NCI-H1092 treated with DMSO at 0.1 percent for 48 hours (cell line): Measurements from ENCODE around the gene KLHL13.
"Not testable (repeated sequence)": the region's sequence is repeated elsewhere in the genome, so short reads cannot be mapped to it uniquely, and the experiment has no call there.

Experiments used
- DNase-seq: peaks from one replicate; lab custom pipeline; 2025; lab: John Stamatoyannopoulos, UW

Gene KLHL13

GRCh38 chrX:117990438-117990837 lies 126.2 kb downstream of the KLHL13 start:
- no peak for DNase-seq

GRCh38 chrX:117989512-117989911 lies 127.1 kb downstream of the KLHL13 start:
- DNase-seq = no peak

DNA sequence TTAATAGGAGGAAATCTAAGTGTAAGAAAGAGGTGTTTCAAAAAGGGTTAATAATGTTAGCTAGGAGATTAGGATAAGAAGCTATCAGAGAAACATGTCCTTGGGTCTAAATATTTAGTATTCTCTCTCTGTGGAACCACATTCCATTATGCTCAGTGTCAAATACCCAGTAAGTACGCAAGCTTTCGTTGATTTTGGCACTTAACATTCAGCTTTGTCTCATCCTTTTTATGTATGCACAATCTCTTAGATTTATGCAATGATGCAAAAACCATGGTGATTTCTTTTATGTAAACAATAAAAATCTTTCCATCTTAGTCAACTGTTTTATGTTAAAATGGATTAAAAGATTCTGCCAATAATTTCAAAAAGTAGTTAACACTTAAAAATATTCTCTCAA lies 129.2 kb downstream of the KLHL13 start:
- no peak for DNase-seq

DNA sequence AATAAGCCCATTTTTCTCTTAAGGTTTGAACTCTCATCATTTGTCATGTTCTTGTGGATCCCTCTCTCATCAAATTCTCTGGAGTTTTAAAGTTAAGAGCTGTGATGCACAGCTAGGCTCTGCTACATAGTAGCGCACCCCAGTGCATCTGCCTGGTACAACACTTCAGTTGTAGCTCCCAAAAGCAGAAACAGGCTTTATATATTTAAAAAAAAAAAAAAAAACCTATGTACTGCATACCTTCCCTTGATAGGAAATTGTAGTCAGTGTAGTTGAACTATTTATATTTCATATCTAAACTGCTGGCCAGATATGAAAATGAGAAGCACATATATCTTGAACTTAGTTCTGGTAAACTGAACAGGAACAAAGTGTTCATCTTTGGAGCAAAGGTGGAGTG lies 131.4 kb downstream of the KLHL13 start:
- DNase-seq = no peak

DNA sequence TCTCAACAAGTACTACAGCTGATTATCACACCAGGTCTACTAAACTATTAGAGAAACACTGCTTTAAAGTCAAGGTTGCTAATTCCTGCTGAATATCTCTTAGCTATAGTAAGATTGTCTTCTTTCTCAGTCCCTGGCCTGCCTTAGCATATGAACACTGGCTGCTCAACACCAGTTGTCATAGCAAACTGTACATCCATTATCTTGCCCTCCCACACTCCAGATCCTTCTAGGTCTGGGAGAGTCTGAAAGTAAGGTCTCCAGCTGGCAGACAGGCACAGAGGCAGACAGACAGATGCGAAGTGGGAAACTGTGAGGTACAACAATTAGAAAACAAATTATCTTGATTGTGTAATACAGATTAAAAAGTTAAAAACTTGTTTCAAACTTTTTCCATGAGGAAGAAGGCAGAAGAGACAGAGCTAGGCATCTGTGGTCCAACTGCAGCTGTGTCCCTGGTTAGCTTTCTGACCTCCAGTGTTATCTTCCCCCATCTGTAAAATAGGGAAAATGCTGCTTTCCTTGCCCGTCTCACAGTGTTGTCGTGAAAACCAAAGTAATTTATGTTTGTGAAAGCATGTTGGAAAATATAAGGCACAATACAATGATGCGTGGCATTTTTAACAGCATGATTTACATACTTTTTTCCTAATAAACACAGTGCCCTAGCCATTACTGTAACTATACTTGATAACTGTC lies 133.8 kb downstream of the KLHL13 start:
- DNase-seq = no peak

- DNase-seq = no peak
Measured at GRCh38 chrX:117978402-117978801, 138.2 kb downstream of the KLHL13 start.

DNA sequence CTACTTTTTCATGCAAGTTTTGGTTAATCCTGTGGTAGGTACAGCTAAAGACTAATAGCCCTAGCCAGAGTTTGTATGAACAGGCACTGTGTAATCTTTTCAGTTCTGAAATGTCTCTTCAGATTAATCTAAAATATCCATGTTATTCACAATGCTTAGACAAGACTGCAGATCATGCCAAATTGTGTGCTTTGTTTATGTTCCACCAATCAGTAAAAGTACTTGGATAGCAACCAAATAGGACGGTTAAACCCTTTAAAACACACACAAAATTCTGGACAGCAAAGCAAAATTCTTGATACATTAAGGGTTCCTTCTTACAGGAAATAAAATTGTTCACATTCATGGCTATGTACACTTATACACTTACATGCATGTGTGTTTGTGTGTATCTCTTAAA lies 139.1 kb downstream of the KLHL13 start:
- DNase-seq = no peak

DNA sequence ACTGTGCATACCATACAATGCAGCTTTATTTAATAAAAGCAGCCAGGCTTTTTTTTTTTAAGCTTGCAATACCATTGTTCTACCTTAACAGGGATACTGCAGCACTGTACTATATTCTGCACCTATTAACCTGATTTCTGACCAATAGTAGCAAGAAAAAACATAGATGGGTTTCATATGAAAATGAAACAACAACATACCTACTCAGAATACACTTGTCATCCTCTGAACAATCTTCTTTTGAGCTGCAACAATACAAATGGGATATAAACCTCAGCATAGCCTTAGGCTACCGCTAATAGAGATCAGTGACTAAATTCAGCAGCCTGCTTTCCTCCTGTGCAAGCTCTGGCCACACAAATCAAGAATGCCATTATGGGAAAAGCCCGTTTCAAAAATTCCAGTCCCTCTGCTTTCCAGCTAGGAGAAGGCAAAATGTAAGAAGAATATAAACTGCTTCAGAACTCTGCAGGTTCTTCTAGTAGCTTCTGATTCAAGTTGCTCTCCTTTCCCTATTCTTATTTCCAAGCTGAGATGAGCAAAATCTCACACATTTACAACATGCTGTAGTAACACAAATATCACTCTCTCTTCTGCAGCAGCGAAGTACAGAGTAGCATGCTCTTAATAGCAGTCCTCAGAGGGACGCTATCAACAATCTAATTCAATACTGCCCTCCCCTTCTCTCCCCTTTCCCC lies 143.4 kb downstream of the KLHL13 start:
- peak; percentile 31 for DNase-seq

DNA sequence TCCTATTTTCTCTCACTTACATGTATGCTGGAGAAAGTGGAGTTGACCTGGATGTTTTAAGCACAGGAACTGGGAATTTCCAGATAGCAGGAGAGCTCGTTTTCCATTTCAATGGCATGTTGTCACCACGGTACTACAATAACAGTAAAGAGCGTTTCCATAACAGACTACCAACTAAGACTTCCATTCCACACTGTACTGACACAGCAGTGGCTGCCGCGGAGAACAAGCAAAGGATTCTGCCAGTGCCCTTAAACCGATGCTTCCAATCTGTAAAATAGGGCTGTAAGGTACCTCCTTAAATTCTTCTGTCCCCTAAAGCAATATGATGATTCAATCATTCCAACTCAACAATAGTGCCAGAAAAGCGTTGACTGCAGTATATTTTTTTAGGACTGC lies 143.9 kb downstream of the KLHL13 start:
- DNase-seq = peak; percentile 10

DNA sequence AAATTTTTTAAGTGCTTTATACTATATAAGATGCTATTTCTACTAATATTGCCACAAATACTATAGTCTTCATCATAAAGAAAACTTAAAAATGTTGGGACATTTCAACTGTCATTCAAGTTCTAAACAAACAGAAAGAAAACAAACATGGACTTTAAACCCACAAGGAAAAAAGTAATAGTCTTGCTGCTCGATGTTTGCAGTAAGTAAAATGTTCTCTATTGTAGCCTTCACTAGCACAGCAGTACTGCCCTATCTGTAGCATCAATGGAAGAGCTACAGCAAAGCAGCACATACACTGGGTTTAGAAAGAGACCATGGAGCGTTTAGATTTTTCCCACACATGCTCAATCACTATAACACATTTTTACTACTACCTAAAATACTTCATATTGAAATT lies 146.8 kb downstream of the KLHL13 start:
- DNase-seq = no peak

GRCh38 chrX:117969328-117969727 lies 147.3 kb downstream of the KLHL13 start:
- DNase-seq = peak; percentile 26

DNA sequence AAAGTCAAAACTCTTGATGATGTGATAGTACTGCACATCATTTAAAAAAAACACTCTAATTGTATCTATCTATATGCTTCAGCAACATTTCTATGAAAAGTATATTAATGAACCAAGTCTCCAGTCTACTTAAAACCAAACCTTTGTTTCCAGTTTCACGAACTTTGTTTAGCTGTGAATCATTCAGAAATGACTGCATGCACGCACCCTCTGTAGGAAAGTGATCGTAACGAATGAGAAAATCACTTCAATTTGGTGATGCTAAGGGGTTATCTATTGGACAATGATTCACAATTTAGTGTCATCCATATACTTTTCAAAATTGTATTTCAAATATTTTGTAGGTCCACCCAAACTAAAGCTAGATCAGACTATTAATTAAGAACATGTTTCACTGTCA lies 157.6 kb downstream of the KLHL13 start:
- no peak for DNase-seq

GRCh38 chrX:117957128-117957527 lies 159.5 kb downstream of the KLHL13 start:
- no peak for DNase-seq

GRCh38 chrX:117939296-117939695 lies 177.3 kb downstream of the KLHL13 start:
- DNase-seq = not testable (repeated sequence)

DNA sequence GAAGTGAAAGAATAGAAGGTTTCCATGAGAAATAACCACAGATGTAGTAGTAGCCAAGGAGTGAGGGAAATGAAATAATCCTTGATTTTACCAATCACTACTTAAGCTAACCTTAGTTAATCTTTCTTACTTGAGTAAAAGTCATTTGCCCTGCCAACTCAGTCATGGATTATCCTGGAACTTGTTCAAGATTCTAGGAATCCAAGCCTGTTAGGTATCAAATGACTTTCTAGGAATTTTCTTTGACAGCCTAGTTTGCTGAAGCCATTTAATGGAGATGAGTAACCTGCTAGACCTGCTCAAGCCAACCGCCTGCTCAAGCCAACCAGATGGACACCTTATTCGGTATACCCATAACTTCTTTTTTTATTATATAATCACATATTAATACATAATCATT lies 180.5 kb downstream of the KLHL13 start:
- DNase-seq = no peak

- not testable (repeated sequence) for DNase-seq
Measured at GRCh38 chrX:117930116-117930515, 186.5 kb downstream of the KLHL13 start.

- DNase-seq = no peak
Measured at GRCh38 chrX:117919755-117920154, 196.9 kb downstream of the KLHL13 start.

GRCh38 chrX:117910216-117910615 lies 206.4 kb downstream of the KLHL13 start:
- DNase-seq = no peak

- DNase-seq = no peak
Measured at GRCh38 chrX:117898226-117898625, 218.4 kb downstream of the KLHL13 start.

DNA sequence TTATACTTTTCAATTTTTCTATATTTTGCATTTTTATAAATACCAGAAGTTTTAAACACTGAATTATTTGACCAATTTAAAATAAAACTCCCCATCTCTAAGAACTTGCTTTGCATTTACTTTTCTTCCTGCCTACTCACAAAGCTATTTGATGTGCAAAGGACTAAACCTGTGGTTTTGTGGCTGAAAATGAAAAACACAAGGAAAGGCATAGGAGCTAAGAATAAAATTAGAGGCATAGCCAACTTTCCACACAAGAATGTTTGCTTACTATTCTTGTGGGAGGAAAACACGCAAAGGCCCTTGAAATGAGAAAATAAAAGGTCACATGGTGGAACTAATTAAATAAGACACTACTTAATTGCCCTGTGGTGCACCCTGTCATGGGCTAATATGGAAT lies 221.2 kb downstream of the KLHL13 start:
- no peak for DNase-seq

- DNase-seq = no peak
Measured at GRCh38 chrX:117892469-117892868, 224.1 kb downstream of the KLHL13 start.

GRCh38 chrX:117871796-117872195 lies 244.8 kb downstream of the KLHL13 start:
- DNase-seq = no peak

DNA sequence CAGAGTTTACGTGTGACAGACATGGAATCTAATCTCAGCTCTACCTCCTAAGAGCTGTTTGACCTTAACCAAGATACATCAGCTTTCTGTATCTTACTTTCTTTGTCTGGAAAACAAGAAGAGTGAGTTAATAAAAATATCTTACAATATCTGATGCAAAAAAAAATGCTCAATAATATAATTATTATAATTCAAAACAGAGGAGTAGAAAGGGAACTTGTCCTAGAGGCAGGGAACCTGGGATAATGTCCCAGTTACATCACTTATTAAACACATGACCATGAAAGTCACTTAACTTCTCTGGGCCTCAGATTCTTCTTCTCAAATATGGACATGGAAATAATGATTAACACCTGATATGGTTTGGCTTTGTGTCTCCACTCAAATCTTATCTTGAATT lies 256.1 kb downstream of the KLHL13 start:
- no peak for DNase-seq

DNA sequence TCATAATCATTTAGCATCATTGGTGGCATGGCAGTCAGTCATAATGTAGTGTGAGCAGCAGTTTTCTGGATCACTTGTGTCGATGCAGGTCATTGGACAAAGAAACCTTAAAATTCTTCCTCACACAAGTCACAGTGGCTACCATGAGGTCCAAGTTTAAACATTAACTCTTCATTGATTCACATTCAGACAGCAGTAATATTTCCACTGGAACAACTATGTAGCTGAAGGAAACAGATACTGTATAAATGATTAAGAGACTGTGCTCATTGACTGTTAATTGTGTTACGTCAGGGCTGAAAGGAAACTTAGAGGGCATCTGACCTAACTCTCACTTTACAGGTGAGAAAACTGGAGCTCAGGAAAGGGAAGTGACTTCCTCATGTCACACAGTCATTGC lies 261.8 kb downstream of the KLHL13 start:
- DNase-seq = no peak
